GM23338 (cell line): ENCODE data around the gene NHEJ1. TPM values are rescaled to one million over a fixed set of nuclear protein-coding genes. Genes with fewer than 3 reads are reported as not detected.

Experiments used
- ATAC-seq: fragments of 200-7000 bp; cut with Tn5 transposase; 3 replicates; pipeline ENCODE4 v1.9.1; 2020
- DNase-seq: peaks from one replicate; pipeline ENCODE4 v3.0.0-alpha.2; 2015; ENCODE audit warnings: low spot score
- H2AFZ ChIP-seq: fragments of 200-600 bp; sonication (generic); 2 replicates; pipeline ENCODE4 v1.8.0; 2016; ENCODE audit warnings: antibody characterized with exemption, mild to moderate bottlenecking, moderate library complexity
- H3F3A ChIP-seq: fragments of 200-600 bp; sonication (generic); replicated peaks from 2 replicates; pipeline ENCODE4 v1.8.0; 2017; ENCODE audit warnings: antibody characterized with exemption, mixed run types, low read depth
- H3K27ac ChIP-seq: fragments of 200-600 bp; sonication (generic); 2 replicates; pipeline ENCODE4 v1.6.1; 2016; ENCODE audit warnings: low read depth
- H3K27me3 ChIP-seq: fragments of 200-600 bp; sonication (generic); 2 replicates; pipeline ENCODE4 v1.8.0; 2016; ENCODE audit warnings: mild to moderate bottlenecking, mixed run types, moderate library complexity; ENCODE audit not compliant: insufficient read depth
- H3K36me3 ChIP-seq: fragments of 200-600 bp; sonication (generic); 2 replicates; pipeline ENCODE4 v1.8.0; 2016; ENCODE audit warnings: mild to moderate bottlenecking; ENCODE audit not compliant: insufficient read depth
- H3K4me1 ChIP-seq: fragments of 200-600 bp; sonication (generic); 2 replicates; pipeline ENCODE4 v1.8.0; 2016; ENCODE audit warnings: mild to moderate bottlenecking, moderate library complexity; ENCODE audit not compliant: insufficient read depth
- H3K4me2 ChIP-seq: fragments of 200-600 bp; sonication (generic); 2 replicates; pipeline ENCODE4 v1.7.1; 2017; ENCODE audit warnings: mixed run types
- H3K4me3 ChIP-seq: fragments of 200-600 bp; sonication (generic); 2 replicates; pipeline ENCODE4 v1.6.1; 2016; ENCODE audit warnings: mixed run types
- H3K79me2 ChIP-seq: fragments of 200-600 bp; sonication (generic); replicated peaks from 2 replicates; pipeline ENCODE4 v1.8.0; 2017; ENCODE audit warnings: mild to moderate bottlenecking; ENCODE audit not compliant: insufficient read depth
- H3K9me2 ChIP-seq: fragments of 200-600 bp; sonication (generic); 2 replicates; pipeline ENCODE4 v1.8.0; 2017; ENCODE audit not compliant: insufficient read depth
- H4K20me1 ChIP-seq: fragments of 200-600 bp; sonication (generic); replicated peaks from 2 replicates; pipeline ENCODE4 v1.8.0; 2017; ENCODE audit warnings: mild to moderate bottlenecking; ENCODE audit not compliant: insufficient read depth
- H3K27ac Mint-ChIP-seq: 2 replicates; pipeline ENCODE4 v1.8.0; 2020; ENCODE audit warnings: inconsistent platforms, mild to moderate bottlenecking, moderate library complexity, mixed read lengths
- H3K27me3 Mint-ChIP-seq: 3 replicates; pipeline ENCODE4 v1.8.0; 2022; ENCODE audit warnings: low read depth, mild to moderate bottlenecking, moderate library complexity, mixed read lengths, inconsistent platforms; ENCODE audit not compliant: insufficient read depth, poor library complexity
- H3K36me3 Mint-ChIP-seq: 3 replicates; pipeline ENCODE4 v1.8.0; 2021; ENCODE audit warnings: low read depth, mild to moderate bottlenecking, inconsistent platforms, moderate library complexity, mixed read lengths
- H3K4me1 Mint-ChIP-seq: 3 replicates; pipeline ENCODE4 v1.8.0; 2020; ENCODE audit warnings: mild to moderate bottlenecking, inconsistent platforms, mixed read lengths
- H3K4me3 Mint-ChIP-seq: 3 replicates; pipeline ENCODE4 v1.8.0; 2021; ENCODE audit warnings: moderate library complexity, mild to moderate bottlenecking, inconsistent platforms, mixed read lengths
- H3K9me3 Mint-ChIP-seq: 3 replicates; pipeline ENCODE4 v1.8.0; 2020; ENCODE audit warnings: moderate library complexity, mild to moderate bottlenecking, inconsistent platforms, mixed read lengths
- CTCF ChIP-seq, 2 experiments: fragments of 200-600 bp in 1 of 2; sonication (generic) in 1 of 2; conservative IDR thresholded peaks; 2 replicates each; pipeline versions ENCODE4 v1.5.1 to v1.6.1; 2016 to 2017; ENCODE audit warnings: antibody characterized with exemption in 2 of 2, low read depth in 2 of 2, mild to moderate bottlenecking in 2 of 2, moderate library complexity in 1 of 2
- ETS1 ChIP-seq: IDR thresholded peaks from 2 replicates; pipeline ENCODE4 v1.6.1; 2016; ENCODE audit warnings: antibody characterized with exemption
- EZH2 ChIP-seq: fragments of 200-600 bp; sonication (generic); IDR thresholded peaks from one replicate; pipeline ENCODE4 v1.8.0; 2017; ENCODE audit warnings: antibody characterized with exemption, mild to moderate bottlenecking, low read depth; ENCODE audit not compliant: unreplicated experiment
- STAT1 ChIP-seq: IDR thresholded peaks from one replicate; pipeline ENCODE4 v1.6.1; 2016; ENCODE audit warnings: antibody characterized with exemption; ENCODE audit not compliant: unreplicated experiment
- ZNF331 ChIP-seq: fragments of 250-450 bp; sonication (Bioruptor Pico); IDR thresholded peaks from 2 replicates; pipeline ENCODE4 v1.5.0; 2020; ENCODE audit warnings: low read depth, mild to moderate bottlenecking, moderate library complexity
- ZNF462 ChIP-seq: fragments of 250-450 bp; sonication (Bioruptor Pico); IDR thresholded peaks from 2 replicates; pipeline ENCODE4 v1.5.0; 2020; ENCODE audit warnings: mild to moderate bottlenecking, moderate library complexity
- polyA plus RNA-seq: library from polyadenylated mRNA; unstranded; fragments of >200 nt; fragmentation: Nextera tagmentation; extraction: Ambion mirVana; gene quantifications from 2 replicates; pipeline ENCODE4 v1.2.1, GENCODE V29; 2016
- total RNA-seq: library from RNA; depleted of rRNA; stranded (reverse); fragments of >200 nt; shearing (Covaris generic); gene quantifications from 2 replicates; pipeline ENCODE4 v1.2.3, GENCODE V29; 2014
- TF ChIP-seq, protein P1 (sequence below): IDR thresholded peaks from one replicate; pipeline ENCODE4 v1.6.1; 2018; ENCODE audit warnings: antibody characterized with exemption; ENCODE audit not compliant: unreplicated experiment

The NHEJ1 gene
- total and polyA plus RNA-seq, 2 experiments from 2014 or later = 19.6 to 30.6 TPM

- TF ChIP-seq STAT1 = no peak
Measured at GRCh38 chr2:219042157-219042556, 118.5 kb downstream of the NHEJ1 start (continued).

- H3K27me3 Mint-ChIP-seq = peaks cover 9% of the 10 kb centered on the region
- Histone ChIP-seq H3K4me3 (peak within 1 kb of the TSS; percentile 57), H3K36me3 (no peaks in the 10 kb centered on the region), H3K27ac (no peak within 1 kb of the TSS), H2AFZ (peak within 1 kb of the TSS; percentile 89), H3K27me3 (no peaks in the 10 kb centered on the region), H3K4me2 (peak within 1 kb of the TSS; percentile 75), H3K79me2 (no peaks in the 10 kb centered on the region), H3K4me1 (no peaks in the 10 kb centered on the region; the same call in 1 of the 2 replicates), H3K9me2 (no peaks in the 10 kb centered on the region), H3F3A (no peaks in the 10 kb centered on the region), H4K20me1 (no peaks in the 10 kb centered on the region)
- peak; percentile 88 for ATAC-seq
- H3K27ac Mint-ChIP-seq = no peak within 1 kb of the TSS
- H3K4me3 Mint-ChIP-seq = peak within 1 kb of the TSS; percentile 85
- peak; percentile 86 for DNase-seq
- peaks cover 6% of the 10 kb centered on the region; the same call in 1 of the 3 replicates for H3K4me1 Mint-ChIP-seq
- no peaks in the 10 kb centered on the region; the same call in 2 of the 3 replicates for H3K9me3 Mint-ChIP-seq
- TF ChIP-seq ZNF331 = no peak
- TF ChIP-seq ETS1 = peak; percentile 49; the same call in 1 of the 2 replicates
- TF ChIP-seq EZH2 = no peak
- no peaks in the 10 kb centered on the region for H3K36me3 Mint-ChIP-seq
Measured at GRCh38 chr2:219041252-219041651, 119.4 kb downstream of the NHEJ1 start, which contains the start of gene CFAP65. TSS of gene CFAP65 (minus strand) at chr2:219041516. CDS start at chr2:219039048, 2,468 bp downstream.

DNA sequence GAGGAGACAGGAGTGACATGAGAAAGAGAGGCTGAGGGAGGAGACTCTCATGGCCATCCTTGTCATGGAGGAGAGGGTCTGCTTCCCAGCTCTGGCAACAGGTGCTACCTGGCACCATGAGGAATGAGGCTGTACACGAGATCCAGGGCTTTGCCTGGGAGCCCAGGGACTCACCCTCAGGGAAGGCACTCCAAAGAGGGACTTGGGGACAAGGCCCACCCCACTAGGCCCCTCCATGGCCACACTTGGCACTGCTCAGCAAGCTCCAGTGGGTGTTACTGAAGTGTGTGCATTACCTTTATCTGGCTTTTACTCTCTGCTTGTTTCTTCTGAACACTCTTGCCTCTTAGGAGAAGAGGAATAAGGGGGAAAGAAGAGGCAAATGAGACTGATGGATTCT, 122.0 kb downstream of the NHEJ1 start:
- Histone ChIP-seq H3K4me1 (no peaks in the 10 kb centered on the region; the same call in 1 of the 2 replicates), H3K79me2 (no peaks in the 10 kb centered on the region), H2AFZ (no peak overlapping the region), H3K9me2 (no peaks in the 10 kb centered on the region), H4K20me1 (no peaks in the 10 kb centered on the region), H3F3A (no peaks in the 10 kb centered on the region), H3K36me3 (no peaks in the 10 kb centered on the region), H3K27me3 (no peaks in the 10 kb centered on the region), H3K27ac (no peak overlapping the region), H3K4me2 (no peak overlapping the region), H3K4me3 (no peak overlapping the region)
- Mint-ChIP-seq H3K27me3 (peaks cover 4% of the 10 kb centered on the region), H3K36me3 (no peaks in the 10 kb centered on the region), H3K4me1 (peaks cover 6% of the 10 kb centered on the region; the same call in 1 of the 3 replicates), H3K4me3 (no peak overlapping the region), H3K9me3 (no peaks in the 10 kb centered on the region; the same call in 2 of the 3 replicates), H3K27ac (no peak overlapping the region)
- DNase-seq (no peak), ATAC-seq (no peak)
- TF ChIP-seq STAT1 = no peak
- TF ChIP-seq, protein P1, sequence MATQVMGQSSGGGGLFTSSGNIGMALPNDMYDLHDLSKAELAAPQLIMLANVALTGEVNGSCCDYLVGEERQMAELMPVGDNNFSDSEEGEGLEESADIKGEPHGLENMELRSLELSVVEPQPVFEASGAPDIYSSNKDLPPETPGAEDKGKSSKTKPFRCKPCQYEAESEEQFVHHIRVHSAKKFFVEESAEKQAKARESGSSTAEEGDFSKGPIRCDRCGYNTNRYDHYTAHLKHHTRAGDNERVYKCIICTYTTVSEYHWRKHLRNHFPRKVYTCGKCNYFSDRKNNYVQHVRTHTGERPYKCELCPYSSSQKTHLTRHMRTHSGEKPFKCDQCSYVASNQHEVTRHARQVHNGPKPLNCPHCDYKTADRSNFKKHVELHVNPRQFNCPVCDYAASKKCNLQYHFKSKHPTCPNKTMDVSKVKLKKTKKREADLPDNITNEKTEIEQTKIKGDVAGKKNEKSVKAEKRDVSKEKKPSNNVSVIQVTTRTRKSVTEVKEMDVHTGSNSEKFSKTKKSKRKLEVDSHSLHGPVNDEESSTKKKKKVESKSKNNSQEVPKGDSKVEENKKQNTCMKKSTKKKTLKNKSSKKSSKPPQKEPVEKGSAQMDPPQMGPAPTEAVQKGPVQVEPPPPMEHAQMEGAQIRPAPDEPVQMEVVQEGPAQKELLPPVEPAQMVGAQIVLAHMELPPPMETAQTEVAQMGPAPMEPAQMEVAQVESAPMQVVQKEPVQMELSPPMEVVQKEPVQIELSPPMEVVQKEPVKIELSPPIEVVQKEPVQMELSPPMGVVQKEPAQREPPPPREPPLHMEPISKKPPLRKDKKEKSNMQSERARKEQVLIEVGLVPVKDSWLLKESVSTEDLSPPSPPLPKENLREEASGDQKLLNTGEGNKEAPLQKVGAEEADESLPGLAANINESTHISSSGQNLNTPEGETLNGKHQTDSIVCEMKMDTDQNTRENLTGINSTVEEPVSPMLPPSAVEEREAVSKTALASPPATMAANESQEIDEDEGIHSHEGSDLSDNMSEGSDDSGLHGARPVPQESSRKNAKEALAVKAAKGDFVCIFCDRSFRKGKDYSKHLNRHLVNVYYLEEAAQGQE = no peak
- no peak for TF ChIP-seq CTCF (conservative IDR thresholded peaks at IDR 0.05; ENCODE audit: low read depth in 2 of 2)
- no peak for TF ChIP-seq ZNF462
